D341Med (cell line): Measurements from ENCODE around the gene NDUFAF7.
A peak's percentile ranks its signal among the peaks of the same experiment; 100 is the strongest.
"Not testable (repeated sequence)": the region's sequence is repeated elsewhere in the genome, so short reads cannot be mapped to it uniquely, and the experiment has no call there.

ENCODE experiments used
- DNase-seq: peaks from one replicate; pipeline ENCODE4 v3.0.0; 2012; ENCODE audit warnings: low spot score

The NDUFAF7 gene, protein sequence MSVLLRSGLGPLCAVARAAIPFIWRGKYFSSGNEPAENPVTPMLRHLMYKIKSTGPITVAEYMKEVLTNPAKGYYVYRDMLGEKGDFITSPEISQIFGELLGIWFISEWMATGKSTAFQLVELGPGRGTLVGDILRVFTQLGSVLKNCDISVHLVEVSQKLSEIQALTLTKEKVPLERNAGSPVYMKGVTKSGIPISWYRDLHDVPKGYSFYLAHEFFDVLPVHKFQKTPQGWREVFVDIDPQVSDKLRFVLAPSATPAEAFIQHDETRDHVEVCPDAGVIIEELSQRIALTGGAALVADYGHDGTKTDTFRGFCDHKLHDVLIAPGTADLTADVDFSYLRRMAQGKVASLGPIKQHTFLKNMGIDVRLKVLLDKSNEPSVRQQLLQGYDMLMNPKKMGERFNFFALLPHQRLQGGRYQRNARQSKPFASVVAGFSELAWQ

DNA sequence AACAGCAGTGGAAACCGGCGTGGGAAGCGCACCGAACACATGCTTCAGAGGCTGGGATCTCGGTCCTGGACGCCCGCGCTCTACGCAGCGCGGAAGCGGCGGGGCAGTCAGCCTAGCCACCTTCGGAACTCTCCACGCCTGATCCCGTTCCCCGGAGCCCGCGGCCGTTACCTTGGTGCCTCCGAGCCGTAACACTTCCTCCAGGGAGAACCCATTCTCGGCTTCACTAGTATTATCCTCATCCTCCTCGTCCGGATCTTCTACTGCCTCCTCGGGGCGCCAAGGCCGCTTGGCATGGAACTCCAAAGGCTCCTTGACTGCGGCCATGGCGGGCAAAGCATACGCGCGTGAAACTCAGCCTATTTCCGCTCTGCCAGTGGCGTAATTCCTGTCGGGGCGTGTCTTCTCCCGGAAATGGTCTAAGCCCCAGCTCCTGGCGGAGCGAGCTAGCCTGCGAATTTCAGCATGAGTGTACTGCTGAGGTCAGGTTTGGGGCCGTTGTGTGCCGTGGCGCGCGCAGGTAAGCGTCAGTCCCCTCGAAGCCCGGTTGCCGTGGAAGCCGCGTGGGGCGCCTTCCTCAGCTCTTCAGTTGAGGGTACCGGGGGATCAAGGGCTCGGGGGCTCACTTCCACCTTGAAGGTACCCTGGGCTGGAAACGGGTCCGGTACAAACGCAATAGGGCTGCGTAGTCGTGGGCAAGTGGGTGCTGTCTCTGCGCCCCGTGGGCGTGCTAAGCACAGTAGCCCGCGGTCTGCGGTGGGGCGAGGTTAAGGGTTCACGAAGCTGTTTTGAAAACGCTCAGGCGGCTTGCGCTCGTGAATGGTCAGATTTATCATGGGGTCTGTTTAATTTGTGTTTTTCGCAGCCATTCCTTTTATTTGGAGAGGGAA, at the start of gene NDUFAF7, which contains the start of gene CEBPZ:
Gene NDUFAF7, plus strand, starts transcription at position 418 of the 890 bp plus-strand sequence. Its CDS starts 48 bp downstream, at position 466.
Gene CEBPZ, minus strand, starts transcription at position 356 of the 890 bp plus-strand sequence. Its CDS starts 29 bp downstream, at position 327.
- DNase-seq: peak; percentile 90

DNA sequence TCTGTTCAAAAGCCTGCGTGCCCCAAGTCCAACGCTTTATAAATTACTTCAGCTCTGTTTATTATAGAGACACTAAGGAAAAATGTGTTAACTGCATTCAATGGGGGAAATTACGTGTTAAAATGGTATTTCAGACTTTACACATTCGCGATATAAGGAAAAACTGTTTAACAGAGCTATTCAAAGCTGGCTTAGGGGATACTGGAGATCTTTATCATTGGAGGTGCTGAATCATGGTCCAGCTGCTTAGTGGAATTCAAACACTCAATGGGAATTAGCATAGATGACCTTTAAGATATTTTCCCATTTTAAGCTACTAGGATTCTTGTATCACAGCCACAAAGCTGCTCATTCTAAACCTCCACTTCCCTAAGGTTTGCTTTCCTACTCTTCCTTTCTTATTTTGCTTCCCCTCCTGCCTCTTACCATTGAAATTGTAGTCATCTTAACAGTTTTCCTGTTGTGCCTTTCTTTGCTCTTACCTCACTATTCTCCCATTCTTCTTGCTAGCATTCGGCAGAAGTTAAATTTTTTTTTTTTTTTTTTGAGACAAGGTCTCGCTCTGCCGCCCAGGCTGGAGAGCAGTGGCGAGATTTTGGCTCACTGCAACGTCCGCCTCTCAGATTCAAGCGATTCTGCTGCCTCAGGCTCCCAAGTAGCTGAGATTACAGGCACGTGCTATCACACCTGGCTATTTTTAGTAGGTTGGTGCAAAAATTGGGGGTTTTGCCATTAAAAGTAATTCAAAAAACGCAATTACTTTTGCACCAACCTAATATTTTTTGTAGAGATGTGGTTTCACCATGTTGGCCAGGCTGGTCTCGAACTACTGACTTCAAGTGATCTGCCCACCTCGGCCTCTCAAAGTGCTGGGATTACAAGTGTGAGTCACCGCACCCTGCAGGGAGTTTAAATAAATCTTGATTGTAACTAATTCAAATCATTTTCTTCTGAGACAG, 49.5 kb upstream of the NDUFAF7 start:
- DNase-seq: no peak

DNA sequence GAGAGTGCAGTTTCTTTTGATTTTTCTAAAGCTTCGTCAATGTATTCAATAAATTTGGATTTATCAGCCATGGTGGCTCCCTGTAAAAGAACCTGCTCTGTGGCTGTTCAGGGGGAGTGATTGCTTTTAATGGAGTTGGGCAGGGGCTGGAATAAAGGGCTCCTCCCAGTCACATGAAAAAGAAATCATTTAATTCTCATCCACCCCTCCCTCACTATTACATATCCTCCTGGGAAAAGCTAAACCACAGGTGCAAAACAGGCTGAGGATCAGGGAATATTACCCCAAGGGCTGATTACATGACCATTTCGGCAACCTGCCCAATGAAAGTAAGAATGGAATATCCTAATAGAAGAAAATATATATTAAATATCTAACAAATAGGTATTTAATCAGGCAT, 42.9 kb upstream of the NDUFAF7 start, which contains the start of gene SULT6B1:
Gene SULT6B1, minus strand, starts transcription at position 101 of the 400 bp plus-strand sequence. Its CDS starts 30 bp downstream, at position 71.
- no peak for DNase-seq

DNA sequence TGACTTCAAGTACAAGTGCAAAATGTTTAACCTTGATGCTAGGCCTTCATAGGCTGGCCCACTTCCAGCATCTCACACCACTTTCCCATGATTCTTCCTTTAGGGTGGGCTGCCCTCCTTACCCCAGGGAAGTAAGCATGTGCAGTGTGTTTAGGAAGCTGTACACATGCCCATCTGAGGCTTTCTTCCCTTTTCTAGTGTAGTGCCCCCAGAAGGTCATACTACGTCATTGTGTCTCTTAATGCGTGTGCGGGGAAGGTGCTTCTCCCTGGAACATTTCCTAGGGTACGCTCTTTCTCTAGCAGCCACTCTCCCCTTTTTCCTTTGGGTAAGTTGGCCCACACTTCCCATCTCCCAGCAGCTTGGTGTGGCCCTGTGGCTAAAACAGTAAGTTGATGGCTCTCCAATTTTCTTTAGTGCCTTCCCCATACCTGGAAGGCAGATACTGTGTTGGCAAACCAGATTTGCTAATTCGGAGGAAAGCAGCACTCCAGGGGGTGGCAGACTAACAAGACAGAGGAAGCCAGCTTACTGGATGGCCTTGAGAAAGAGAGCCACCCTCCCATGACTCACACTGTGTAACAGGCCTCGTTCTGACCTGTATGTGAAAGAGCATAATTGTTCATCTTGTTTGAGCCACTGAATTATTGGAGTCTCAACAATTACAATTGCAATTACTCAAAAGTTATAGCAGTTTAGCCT, 41.9 kb upstream of the NDUFAF7 start:
- no peak for DNase-seq

DNA sequence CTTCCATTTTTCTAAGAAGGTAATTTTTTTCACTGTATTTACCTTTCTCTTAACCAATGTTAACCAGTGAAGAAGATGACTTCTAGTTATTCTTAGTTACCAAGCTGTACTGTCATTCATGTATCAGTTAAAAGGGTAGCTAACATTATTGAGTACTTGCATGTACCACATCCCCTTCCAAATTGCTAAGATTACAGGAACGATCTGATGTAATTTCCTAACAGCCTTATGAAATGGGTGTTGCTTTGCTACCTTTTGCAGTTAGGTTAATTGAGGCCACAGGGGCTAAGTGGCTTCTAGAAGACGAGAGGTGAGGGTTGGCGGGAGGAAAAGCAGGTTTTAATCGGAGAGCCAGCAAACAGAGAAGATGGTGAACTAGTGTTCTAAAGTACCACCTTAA, 41.2 kb upstream of the NDUFAF7 start:
- no peak for DNase-seq

DNA sequence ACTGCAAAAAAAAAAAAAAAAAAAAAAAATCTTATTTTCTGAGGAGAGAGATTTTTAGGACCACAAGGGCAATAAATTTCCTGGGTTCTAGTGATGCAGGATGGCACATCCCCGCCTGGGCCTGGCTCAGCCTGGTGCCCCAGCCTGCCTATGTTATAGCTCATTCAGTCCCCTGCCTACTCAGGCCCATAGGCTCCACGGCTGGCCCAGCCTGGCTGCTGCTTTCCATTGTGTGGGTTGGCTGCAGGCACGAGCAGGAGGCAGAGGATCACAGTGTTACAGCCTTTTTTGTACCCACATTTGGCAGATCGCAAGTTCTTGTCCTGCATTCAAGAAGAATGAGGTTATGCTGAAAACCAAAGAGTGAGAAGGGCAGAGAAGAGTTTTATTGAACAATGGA, 40.2 kb upstream of the NDUFAF7 start:
- no peak for DNase-seq

DNA sequence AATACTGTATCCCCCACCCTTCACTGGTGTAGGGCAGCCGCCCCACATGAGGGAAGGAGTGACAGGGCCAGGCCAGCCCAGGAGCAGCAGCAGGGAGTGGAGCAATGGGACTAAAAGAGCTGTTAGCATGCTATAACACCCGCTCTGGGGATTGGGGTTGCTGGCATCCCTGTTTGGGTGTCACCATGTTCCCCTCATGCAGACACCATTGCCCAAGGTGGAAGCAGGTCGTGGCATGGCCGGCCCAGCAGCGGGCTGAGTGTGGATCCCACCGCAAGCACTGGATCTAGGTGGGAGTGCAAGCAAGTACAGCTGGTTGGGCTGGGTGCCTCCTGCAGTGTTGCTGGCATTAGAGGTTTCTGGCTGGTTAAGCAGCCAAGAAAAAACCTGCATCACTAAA, 39.7 kb upstream of the NDUFAF7 start:
- DNase-seq: no peak

DNA sequence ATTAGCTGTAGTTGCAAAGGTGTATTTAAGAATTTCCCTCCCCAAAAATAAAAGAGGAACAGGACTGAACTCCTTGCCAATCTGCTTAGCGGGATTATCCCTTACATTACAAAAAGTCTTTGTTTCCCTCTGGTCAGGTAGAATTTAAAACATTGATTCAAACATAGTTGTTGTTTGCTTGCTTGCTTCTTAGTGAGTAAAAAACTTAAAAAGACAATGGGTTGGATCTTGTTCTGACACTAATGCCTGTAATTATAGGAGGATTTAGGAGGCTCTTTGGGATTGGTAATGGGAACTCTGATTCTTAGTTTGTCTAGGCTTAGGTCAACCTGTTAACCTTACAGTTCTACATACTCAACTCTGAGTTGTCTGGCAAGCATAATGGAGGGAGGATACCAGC, 38.9 kb upstream of the NDUFAF7 start:
- DNase-seq: no peak

DNA sequence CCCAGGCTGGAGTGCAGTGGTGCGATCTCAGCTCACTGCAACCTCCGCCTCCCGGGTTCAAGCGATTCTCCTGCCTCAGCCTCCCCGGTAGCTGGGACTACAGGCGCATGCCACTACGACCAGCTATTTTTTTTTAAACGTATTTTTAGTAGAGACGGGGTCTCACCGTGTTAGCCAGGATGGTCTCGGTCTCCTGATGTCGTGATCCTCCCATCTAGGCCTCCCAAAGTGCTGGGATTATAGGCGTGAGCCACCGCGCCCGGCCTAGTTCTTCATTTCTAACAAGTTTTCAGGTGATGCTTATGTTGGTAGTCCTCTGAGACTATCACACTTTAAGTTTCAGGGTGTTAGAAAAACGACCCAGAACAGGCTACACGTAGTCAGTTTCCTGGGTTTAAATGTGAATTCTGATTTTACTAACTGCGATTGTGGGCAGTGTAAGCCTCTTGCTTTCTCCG, 35.6 kb upstream of the NDUFAF7 start:
- not testable (repeated sequence) for DNase-seq

DNA sequence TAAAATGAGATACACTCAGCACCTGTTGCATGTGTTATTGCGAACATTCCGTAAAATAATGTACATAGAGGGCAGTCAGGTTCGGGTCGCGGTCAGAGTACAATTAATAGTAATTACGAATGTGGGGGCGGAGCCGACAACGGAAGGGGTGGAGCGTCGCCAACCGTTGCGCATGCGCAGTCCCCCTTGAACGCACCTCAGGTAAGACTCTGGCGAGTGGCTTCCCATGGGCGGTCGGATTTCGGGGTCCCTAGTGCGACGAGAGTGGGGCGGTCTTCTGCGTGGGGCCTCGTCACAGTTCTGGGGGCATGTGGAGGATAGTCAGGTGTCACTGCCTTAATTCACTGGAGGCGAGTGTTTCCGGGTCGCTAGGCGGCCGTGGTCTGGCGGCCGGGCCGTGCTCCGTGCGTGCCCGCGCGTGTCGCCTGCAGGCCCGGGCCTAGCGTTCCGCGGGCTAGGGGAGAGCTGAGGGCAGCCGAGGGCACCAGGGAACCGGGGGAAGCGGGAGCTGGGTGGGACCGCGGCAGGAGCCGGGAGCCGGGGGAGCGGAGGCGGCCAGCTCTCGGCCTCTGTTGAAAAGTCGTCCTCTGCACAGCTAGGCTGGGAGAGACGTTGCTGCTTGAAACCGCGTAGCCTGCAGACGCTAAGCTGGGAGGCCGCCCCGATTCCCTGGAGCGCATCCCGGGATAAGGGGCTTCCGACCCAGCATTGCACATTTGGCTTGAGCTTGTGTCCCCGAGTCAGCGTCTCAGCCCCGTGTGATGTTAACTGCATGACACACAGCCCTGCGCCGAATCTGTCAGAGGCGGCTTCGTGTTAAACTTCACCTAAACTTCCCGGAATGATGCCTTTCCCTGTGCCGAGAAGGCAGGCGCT, 34.9 kb upstream of the NDUFAF7 start, which contains the start of gene CEBPZOS:
Gene CEBPZOS, plus strand, starts transcription at position 177 of the 876 bp plus-strand sequence. CDS start 3,209 bp downstream, outside the sequence.
- peak; percentile 88 for DNase-seq

DNA sequence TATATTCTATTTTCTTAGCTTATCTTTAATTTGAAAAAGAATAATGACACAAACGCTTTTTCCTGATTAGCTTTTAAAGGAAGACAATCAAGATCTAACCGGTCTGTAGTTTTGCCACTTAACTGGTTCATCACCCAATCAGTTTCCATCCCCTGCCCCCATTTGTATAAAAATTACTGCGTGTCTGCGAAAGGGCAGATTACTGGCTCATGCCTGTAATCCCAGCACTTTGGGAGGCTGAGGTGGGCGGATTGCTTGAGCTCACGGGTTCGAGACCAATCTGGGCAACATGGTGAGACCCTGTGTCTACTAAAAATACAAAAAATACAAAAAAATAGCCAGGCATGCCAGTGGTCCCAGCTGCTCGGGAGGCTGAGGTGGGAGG, 32.8 kb upstream of the NDUFAF7 start:
- DNase-seq: no peak

DNA sequence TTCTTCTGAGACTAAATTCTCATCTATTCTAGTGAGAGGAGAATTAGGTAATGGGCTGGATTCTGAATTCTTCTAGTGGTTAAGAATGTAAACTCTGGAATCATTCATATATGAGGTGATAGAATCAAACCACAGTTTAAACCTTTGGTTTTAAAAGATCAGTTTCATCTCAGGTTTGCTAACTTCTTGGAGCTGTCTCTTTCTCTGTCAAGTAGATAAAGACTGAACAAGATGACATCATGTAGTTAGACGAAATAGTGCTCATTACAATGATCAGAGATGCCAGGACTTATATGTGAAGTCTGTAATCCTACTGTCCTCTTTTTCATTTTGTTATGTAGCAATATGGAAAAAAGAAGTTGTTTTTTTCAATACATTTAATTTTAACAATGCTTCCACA, 30.2 kb upstream of the NDUFAF7 start:
- DNase-seq: no peak

DNA sequence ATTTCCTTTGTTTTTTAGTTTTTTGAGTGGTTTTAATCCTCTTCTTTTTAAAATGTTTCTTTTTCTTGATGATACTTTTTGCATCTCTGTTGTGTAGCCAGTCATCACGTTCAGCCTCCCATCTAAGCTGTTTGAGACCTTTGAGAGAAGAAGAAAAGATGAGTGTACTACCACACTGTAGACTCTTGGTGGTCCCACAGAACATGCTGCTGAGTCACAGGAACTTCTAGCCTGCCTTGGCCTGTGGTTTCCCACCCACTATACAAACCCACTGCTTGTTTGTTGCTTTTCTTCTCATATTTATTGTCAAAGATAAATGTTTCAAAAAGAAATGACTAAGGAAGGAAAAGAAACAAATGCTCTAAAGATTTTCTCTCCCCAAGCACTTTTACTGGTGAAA, 29.7 kb upstream of the NDUFAF7 start:
- DNase-seq: no peak

DNA sequence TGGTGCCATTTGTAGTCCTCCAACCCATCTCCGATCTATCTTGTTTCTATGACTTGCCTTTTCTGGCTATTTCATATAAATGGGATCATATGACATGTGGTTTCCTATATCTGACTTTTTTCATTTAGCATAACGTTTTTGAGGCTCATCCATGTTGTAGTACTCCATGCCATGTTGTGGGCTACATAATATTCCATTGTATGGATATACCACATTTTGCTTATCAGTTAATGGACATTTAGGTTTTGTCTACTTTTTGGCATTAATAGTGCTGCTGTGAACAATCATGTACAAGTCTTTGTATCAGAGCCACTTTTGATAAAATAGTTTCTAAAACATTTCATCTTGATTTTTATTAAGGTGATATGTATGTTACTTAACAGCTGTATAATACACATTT, 27.8 kb upstream of the NDUFAF7 start:
- no peak for DNase-seq

DNA sequence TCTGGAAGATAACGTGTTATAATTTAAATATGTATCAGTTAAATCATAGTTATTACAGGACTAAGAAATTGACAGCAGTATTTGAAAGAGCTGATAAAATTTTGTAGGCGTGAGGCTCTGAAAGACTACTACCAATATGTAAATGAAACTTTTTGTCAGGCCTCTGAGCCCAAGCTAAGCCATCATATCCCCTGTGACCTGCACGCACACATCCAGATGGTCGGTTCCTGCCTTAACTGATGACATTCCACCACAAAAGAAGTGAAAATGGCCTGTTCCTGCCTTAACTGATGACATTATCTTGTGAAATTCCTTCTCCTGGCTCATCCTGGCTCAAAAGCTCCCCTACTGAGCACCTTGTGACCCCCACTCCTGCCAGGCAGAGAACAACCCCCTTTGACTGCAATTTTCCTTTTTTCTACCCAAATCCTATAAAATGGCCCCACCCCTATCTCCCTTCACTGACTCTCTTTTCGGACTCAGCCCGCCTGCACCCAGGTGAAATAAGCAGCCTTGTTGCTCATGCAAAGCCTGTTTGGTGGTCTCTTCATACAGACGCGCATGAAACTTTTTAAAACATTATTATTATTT, 26.3 kb upstream of the NDUFAF7 start:
- not testable (repeated sequence) for DNase-seq

DNA sequence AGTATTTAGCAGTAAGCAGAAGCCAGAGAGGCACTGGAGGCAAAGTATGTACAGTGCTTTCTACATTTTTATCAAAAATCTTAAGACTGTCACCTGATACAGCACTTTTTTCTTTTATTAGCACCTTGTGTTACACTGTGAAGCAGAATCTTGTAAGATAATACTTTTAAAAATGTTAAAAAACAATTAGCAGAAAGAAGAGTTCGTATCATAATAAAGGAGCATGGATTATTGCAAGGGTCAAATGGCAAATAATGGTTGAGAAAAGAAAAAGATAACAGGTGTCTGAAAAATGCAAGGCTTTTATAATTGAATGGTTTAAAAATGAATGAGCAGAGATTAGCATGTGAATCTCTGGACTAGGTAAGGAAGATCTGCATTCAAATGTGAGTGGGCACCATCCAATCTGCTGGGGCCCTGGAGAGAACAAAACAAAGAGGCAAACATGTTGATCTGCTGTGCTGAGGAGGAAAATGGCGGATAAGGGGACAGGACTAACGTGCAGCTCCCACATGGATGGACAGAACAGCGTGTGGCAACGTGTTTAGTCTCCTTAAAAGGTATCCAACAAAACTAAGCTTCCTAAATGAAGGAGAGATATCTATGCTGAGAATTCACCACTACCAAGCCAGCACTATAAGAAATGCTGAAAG, 25.6 kb upstream of the NDUFAF7 start:
- DNase-seq: no peak

DNA sequence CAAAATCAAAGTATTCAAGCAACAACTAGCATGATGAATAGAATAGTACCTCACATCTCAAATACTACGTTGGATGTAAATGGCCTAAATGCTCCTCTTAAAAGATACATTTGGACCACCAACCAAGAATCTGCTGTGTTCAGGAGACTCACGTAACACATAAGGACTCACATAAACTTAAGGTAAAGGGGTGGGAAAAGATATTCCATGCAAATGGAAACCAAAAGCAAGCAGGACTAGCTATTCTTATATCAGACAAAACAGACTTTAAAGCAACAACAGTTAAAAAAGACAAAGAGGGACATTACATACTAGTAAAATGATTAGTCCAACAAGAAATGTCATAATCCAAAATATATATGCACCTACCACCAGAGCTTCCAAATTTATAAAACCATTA, 24.7 kb upstream of the NDUFAF7 start:
- DNase-seq: not testable (repeated sequence)

DNA sequence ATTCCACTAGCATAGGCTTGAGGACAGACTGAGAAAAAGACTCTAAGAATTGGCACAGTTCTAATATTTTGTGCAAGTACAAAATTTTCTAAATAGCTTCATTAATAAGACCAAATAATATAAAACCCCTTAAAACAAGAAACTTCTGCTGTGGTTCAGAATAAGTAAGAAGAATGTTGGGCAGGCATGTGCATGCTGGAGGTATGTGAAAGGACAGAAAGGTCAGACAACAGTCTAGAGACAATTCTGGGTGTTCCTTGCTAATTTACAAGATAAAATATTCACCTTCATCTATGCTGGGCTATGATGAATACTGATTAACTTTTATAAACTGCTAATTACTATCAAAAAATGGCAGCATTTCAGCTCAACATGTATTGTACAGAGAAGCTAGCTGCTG, 20.2 kb upstream of the NDUFAF7 start:
- no peak for DNase-seq

DNA sequence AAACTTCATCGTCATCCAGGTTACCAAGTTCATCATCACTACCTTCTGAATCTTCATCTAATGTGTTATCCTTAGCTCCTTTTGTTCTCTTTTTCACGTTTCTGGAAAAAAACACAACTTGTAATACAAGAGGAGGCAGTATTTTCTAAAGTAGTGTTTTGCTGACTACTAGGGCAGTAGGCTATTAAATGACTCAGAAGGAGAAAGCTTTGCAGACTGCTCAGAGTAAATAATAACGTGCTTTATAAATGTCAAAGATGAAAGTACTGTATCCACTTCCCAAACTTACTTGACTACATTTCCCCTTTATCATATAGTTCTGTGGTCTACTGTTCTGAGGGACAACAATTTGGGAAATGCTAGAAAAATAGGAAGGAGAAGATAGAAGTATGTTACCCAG, 19.5 kb upstream of the NDUFAF7 start:
- DNase-seq: no peak
